Right atrium auricular region (tissue), 2 donors: ENCODE results near the gene CDH2. TPM values are rescaled to one million over a fixed set of nuclear protein-coding genes. Genes with fewer than 3 reads are reported as not detected.

Experiments used
- DNase-seq: peaks from one replicate; pipeline ENCODE4 v3.0.0-alpha.2; 2019; ENCODE audit warnings: low spot score
- H3K27ac ChIP-seq, 2 donors: fragments of 200-600 bp; sonication (generic); 1 replicate in 1 of 2; 2 replicates in 1 of 2; pipeline ENCODE4 v1.5.1; 2016 to 2019
- H3K27me3 ChIP-seq, 2 donors: fragments of 200-600 bp; sonication (generic); one replicate each; pipeline versions ENCODE4 v1.5.1 to v1.6.0; 2017 to 2019
- H3K36me3 ChIP-seq: fragments of 200-600 bp; sonication (generic); one replicate; pipeline ENCODE4 v1.5.1; 2016
- H3K4me1 ChIP-seq, 2 donors: fragments of 200-600 bp; sonication (generic); one replicate each; pipeline versions ENCODE4 v1.5.1 to v1.6.0; 2017 to 2019
- H3K4me3 ChIP-seq, 2 donors: fragments of 200-600 bp; sonication (generic); 1 replicate in 1 of 2; 2 replicates in 1 of 2; pipeline ENCODE4 v1.5.1; 2017 to 2019; ENCODE audit warnings: mild to moderate bottlenecking in 1 of 2, moderate library complexity in 1 of 2
- H3K9me3 ChIP-seq, 2 donors: fragments of 200-600 bp; sonication (generic); one replicate each; pipeline ENCODE4 v1.5.1; 2019
- CTCF ChIP-seq, 2 donors: fragments of 200-600 bp; sonication (generic); IDR thresholded peaks; one replicate each; pipeline ENCODE4 v1.5.1; 2019; ENCODE audit warnings: antibody characterized with exemption in 2 of 2
- total RNA-seq, 2 donors: library from RNA; depleted of rRNA; stranded (reverse); fragments of >200 nt; gene quantifications; one replicate each; pipeline ENCODE4 v1.1.0, GENCODE V29; 2016

Gene CDH2
- total RNA-seq, 2 donors from 2014 or later, result 205 to 269 TPM

GRCh38 chr18:28115149-28115550, 61.8 kb downstream of the CDH2 start:
- peak overlapping the region in 1 of 2 donors; percentile 87 for H3K27ac ChIP-seq
- TF ChIP-seq CTCF (IDR thresholded peaks at IDR 0.05), result no peak
- H3K9me3 ChIP-seq, result no peaks in the 10 kb centered on the region
- no peak overlapping the region for H3K4me3 ChIP-seq
- peaks cover 0 to 33% of the 10 kb centered on the region in 2 donors for H3K4me1 ChIP-seq
- no peak for DNase-seq
- H3K27me3 ChIP-seq, result no peaks in the 10 kb centered on the region
- no peaks in the 10 kb centered on the region for H3K36me3 ChIP-seq

GRCh38 chr18:28114472-28114871, 62.5 kb downstream of the CDH2 start:
- H3K4me1 ChIP-seq, result peaks cover 0 to 39% of the 10 kb centered on the region in 2 donors

GRCh38 chr18:28113271-28114029, 63.5 kb downstream of the CDH2 start:
- peaks cover 0 to 39% of the 10 kb centered on the region in 2 donors for H3K4me1 ChIP-seq

More at GRCh38 chr18:28114472-28114871, 62.5 kb downstream of the CDH2 start:
- no peak for TF ChIP-seq CTCF (IDR thresholded peaks at IDR 0.05)
- Histone ChIP-seq H3K27me3 (no peaks in the 10 kb centered on the region), H3K9me3 (no peaks in the 10 kb centered on the region), H3K27ac (peak overlapping the region in 1 of 2 donors; percentile 87), H3K36me3 (no peaks in the 10 kb centered on the region), H3K4me3 (no peak overlapping the region)
- no peak for DNase-seq

GRCh38 chr18:28112056-28112470, 64.9 kb downstream of the CDH2 start:
- H3K4me1 ChIP-seq, result peaks cover 0 to 39% of the 10 kb centered on the region in 2 donors
- no peaks in the 10 kb centered on the region for H3K27me3 ChIP-seq
- H3K4me3 ChIP-seq, result no peak overlapping the region
- H3K27ac ChIP-seq, result peak overlapping the region; percentile 66 to 87
- no peak for TF ChIP-seq CTCF (IDR thresholded peaks at IDR 0.05)
- DNase-seq, result no peak
- H3K9me3 ChIP-seq, result no peaks in the 10 kb centered on the region
- no peaks in the 10 kb centered on the region for H3K36me3 ChIP-seq

More at GRCh38 chr18:28113271-28114029, 63.5 kb downstream of the CDH2 start:
- Histone ChIP-seq H3K27ac (peak overlapping the region in 1 of 2 donors; percentile 87), H3K27me3 (no peaks in the 10 kb centered on the region), H3K9me3 (no peaks in the 10 kb centered on the region), H3K36me3 (no peaks in the 10 kb centered on the region), H3K4me3 (no peak overlapping the region)
- no peak for TF ChIP-seq CTCF (IDR thresholded peaks at IDR 0.05)
- DNase-seq, result no peak

GRCh38 chr18:28110924-28111323, 66.0 kb downstream of the CDH2 start:
- Histone ChIP-seq H3K9me3 (no peaks in the 10 kb centered on the region), H3K36me3 (no peaks in the 10 kb centered on the region), H3K4me3 (no peak overlapping the region), H3K4me1 (peaks cover 0 to 34% of the 10 kb centered on the region in 2 donors), H3K27ac (peak overlapping the region; percentile 66 to 87), H3K27me3 (no peaks in the 10 kb centered on the region)
- no peak for TF ChIP-seq CTCF (IDR thresholded peaks at IDR 0.05)
- no peak for DNase-seq
